Natural killer cell (primary cell): ENCODE data around the gene GARIN1A. TPM values are rescaled to one million over a fixed set of nuclear protein-coding genes. Genes with fewer than 3 reads are reported as not detected.
"Not testable (repeated sequence)": the region's sequence is repeated elsewhere in the genome, so short reads cannot be mapped to it uniquely, and the experiment has no call there.

Experiments used
- ATAC-seq, 3 donors: fragments of 150-1000 bp in 2 of 3; fragments of 200-7000 bp in 1 of 3; cut with Tn5 transposase; 1 replicate in 1 of 3; 2 replicates in 2 of 3; pipeline ENCODE4 v1.10.0; 2021; ENCODE audit warnings: mild to moderate bottlenecking in 2 of 3, moderate library complexity in 2 of 3
- DNase-seq, 2 donors: peaks; one replicate each; pipeline versions ENCODE4 v3.0.0 to v3.0.0-alpha.2; 2013 to 2021; ENCODE audit warnings: mixed read lengths in 1 of 2
- H3K27ac ChIP-seq: one replicate; pipeline ENCODE4 v1.5.1; 2013; ENCODE audit warnings: mild to moderate bottlenecking, low read length
- H3K27me3 ChIP-seq: one replicate; pipeline ENCODE4 v1.6.1; 2013; ENCODE audit warnings: low read length; ENCODE audit not compliant: control insufficient read depth, insufficient read depth
- H3K36me3 ChIP-seq: one replicate; pipeline ENCODE4 v1.6.1; 2013; ENCODE audit warnings: low read length; ENCODE audit not compliant: control insufficient read depth, insufficient read depth
- H3K4me1 ChIP-seq: one replicate; pipeline ENCODE4 v1.6.1; 2013; ENCODE audit warnings: low read length; ENCODE audit not compliant: control insufficient read depth, insufficient read depth
- H3K4me3 ChIP-seq: one replicate; pipeline ENCODE4 v1.5.1; 2013; ENCODE audit warnings: low read length
- H3K9me3 ChIP-seq: one replicate; pipeline ENCODE4 v1.6.1; 2013; ENCODE audit warnings: low read length; ENCODE audit not compliant: control insufficient read depth, insufficient read depth
- H3K27ac Mint-ChIP-seq, 2 donors: one replicate each; pipeline ENCODE4 v1.8.0; 2022; ENCODE audit warnings: mild to moderate bottlenecking in 2 of 2, mixed read lengths in 2 of 2, moderate library complexity in 1 of 2
- H3K27me3 Mint-ChIP-seq, 2 donors: one replicate each; pipeline ENCODE4 v1.8.0; 2022; ENCODE audit warnings: low read depth in 2 of 2, mixed read lengths in 2 of 2
- H3K36me3 Mint-ChIP-seq: one replicate; pipeline ENCODE4 v1.8.0; 2022; ENCODE audit warnings: mixed read lengths
- H3K4me1 Mint-ChIP-seq, 2 donors: one replicate each; pipeline ENCODE4 v1.8.0; 2022; ENCODE audit warnings: mixed read lengths in 2 of 2
- H3K4me3 Mint-ChIP-seq: one replicate; pipeline ENCODE4 v1.8.0; 2022; ENCODE audit warnings: mild to moderate bottlenecking, moderate library complexity, mixed read lengths
- H3K9me3 Mint-ChIP-seq, 2 donors: one replicate each; pipeline ENCODE4 v1.8.0; 2022; ENCODE audit warnings: mixed read lengths in 2 of 2
- CTCF ChIP-seq: fragments of 200-600 bp; IDR thresholded peaks from one replicate; pipeline ENCODE4 v1.8.0; 2022; ENCODE audit warnings: antibody characterized with exemption
- WGBS: methylation state at CpG from one replicate; pipeline ENCODE4 v1.1.7; 2013; ENCODE audit warnings: missing lambda C conversion rate; ENCODE audit not compliant: insufficient coverage; 5-methylcytosine and 5-hydroxymethylcytosine counted together
- intact Hi-C: fragments of 100-400 bp; cut with micrococcal nuclease; formaldehyde crosslinking; loops from one replicate; pipeline ENCODE4 v1.14.2; 2022
- total RNA-seq, 4 donors: library from RNA; stranded (reverse); fragments of 120-200 nt in 1 of 4; gene quantifications; one replicate each; pipeline versions ENCODE4 v1.2.3 to v1.2.4, GENCODE V29; 2013 to 2022

Gene GARIN1A
- total RNA-seq, 3 donors from 2014 or later (not counting 1 experiment from before 2014, with no cell fraction given), result 1.1 to 2.5 (median 1.1) TPM

DNA sequence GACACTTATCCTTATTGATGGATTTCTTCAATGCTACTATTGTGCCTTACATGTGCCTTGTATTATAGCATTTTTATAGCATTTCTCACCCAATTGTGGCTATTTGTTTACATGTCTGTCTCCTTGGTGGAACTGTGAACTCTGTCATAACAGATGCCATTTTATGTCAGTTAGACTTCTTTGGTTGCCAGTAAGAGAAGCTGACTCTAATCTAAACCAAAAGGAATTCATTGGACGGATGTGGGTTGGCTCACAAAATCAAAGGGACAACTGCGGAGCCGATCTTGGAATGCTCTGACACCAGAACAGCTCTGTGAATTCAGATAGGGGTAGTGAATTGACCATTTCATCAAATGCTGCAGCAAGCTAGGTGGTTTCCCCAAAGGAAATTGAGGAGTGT, 15.0 kb downstream of the GARIN1A start:
- H3K4me1 ChIP-seq, result no peaks in the 10 kb centered on the region
- Mint-ChIP-seq H3K4me3 (no peak overlapping the region), H3K36me3 (no peaks in the 10 kb centered on the region), H3K4me1 (no peaks in the 10 kb centered on the region), H3K9me3 (no peaks in the 10 kb centered on the region), H3K27ac (no peak overlapping the region), H3K27me3 (peaks cover 0 to 6% of the 10 kb centered on the region in 2 donors)
- H3K36me3 ChIP-seq, result no peaks in the 10 kb centered on the region
- no peaks in the 10 kb centered on the region for H3K27me3 ChIP-seq
- no peak overlapping the region for H3K27ac ChIP-seq
- intact Hi-C loops, result no loop called here
- H3K4me3 ChIP-seq, result no peak overlapping the region
- ATAC-seq (no peak), DNase-seq (no peak)
- WGBS, result 91% methylated on average over 3 of the region's 3 CpGs
- TF ChIP-seq CTCF, result no peak
- no peaks in the 10 kb centered on the region for H3K9me3 ChIP-seq

- no peaks in the 10 kb centered on the region for H3K9me3 ChIP-seq
- no peaks in the 10 kb centered on the region for H3K4me1 Mint-ChIP-seq
- no peaks in the 10 kb centered on the region for H3K27me3 ChIP-seq
- no peaks in the 10 kb centered on the region for H3K4me1 ChIP-seq
- no peaks in the 10 kb centered on the region for H3K9me3 Mint-ChIP-seq
- no peaks in the 10 kb centered on the region for H3K36me3 ChIP-seq
- H3K27ac ChIP-seq, result no peak overlapping the region
- intact Hi-C loops, result no loop called here
- H3K27me3 Mint-ChIP-seq, result peaks cover 2 to 17% of the 10 kb centered on the region in 2 donors
- H3K27ac Mint-ChIP-seq, result no peak overlapping the region
- DNase-seq (no peak), ATAC-seq (no peak)
- 100% methylated on average over 1 of the region's 5 CpGs for WGBS
- no peak overlapping the region for H3K4me3 Mint-ChIP-seq
- no peak for TF ChIP-seq CTCF
- H3K36me3 Mint-ChIP-seq, result no peaks in the 10 kb centered on the region
- H3K4me3 ChIP-seq, result no peak overlapping the region
These were observed 16.4 kb downstream of the GARIN1A start for GRCh38 chr7:128688492-128688891.

DNA sequence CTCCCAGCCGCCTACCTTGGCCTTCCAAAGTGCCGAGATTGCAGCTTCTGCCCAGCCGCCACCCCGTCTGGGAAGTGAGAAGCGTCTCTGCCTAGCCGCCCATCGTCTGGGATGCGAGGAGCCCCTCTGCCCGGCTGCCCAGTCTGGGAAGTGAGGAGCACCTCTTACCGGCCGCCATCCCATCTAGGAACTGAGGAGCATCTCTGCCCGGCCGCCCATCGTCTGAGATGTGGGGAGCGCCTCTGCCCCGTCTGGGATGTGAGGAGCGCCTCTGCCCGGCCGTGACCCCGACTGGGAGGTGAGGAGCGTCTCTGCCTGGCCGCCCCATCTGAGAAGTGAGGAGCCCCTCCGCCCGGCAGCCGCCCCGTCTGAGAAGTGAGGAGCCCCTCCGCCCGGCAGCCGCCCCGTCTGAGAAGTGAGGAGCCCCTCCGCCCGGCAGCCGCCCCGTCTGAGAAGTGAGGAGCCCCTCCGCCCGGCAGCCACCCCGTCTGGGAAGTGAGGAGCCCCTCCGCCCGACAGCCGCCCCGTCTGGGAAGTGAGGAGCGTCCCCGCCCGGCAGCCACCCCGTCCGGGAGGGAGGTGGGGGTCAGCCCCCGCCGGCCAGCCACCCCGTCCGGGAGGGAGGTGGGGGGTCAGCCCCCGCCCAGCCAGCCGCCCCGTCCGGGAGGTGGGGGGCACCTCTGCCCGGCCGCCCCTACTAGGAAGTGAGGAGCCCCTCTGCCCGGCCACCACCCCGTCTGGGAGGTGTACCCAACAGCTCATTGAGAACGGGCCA, 17.3 kb downstream of the GARIN1A start:
- WGBS, result 96% methylated on average over 37 of the region's 59 CpGs
- H3K36me3 ChIP-seq, H3K4me3 ChIP-seq, DNase-seq, H3K4me3 Mint-ChIP-seq, H3K27ac Mint-ChIP-seq, ATAC-seq, H3K4me1 Mint-ChIP-seq, H3K4me1 ChIP-seq, H3K27ac ChIP-seq, intact Hi-C loops, H3K27me3 ChIP-seq, H3K9me3 Mint-ChIP-seq, H3K9me3 ChIP-seq, H3K36me3 Mint-ChIP-seq: not testable (repeated sequence)
- H3K27me3 Mint-ChIP-seq, result peaks cover 7 to 22% of the 10 kb centered on the region in 2 donors

- Mint-ChIP-seq H3K27me3 (peaks cover 16 to 26% of the 10 kb centered on the region in 2 donors), H3K9me3 (no peaks in the 10 kb centered on the region), H3K4me1 (no peaks in the 10 kb centered on the region), H3K4me3 (no peak overlapping the region), H3K36me3 (no peaks in the 10 kb centered on the region), H3K27ac (no peak overlapping the region)
- H3K9me3 ChIP-seq, result no peaks in the 10 kb centered on the region
- no peaks in the 10 kb centered on the region for H3K36me3 ChIP-seq
- DNase-seq (no peak), ATAC-seq (no peak)
- WGBS, result 76% methylated on average over 1 of the region's 1 CpG
- no peaks in the 10 kb centered on the region for H3K4me1 ChIP-seq
- H3K27ac ChIP-seq, result no peak overlapping the region
- H3K4me3 ChIP-seq, result no peak overlapping the region
- intact Hi-C loops, result no loop called here
- no peak for TF ChIP-seq CTCF
- no peaks in the 10 kb centered on the region for H3K27me3 ChIP-seq
These were observed 19.1 kb downstream of the GARIN1A start for GRCh38 chr7:128691227-128691626.
